COLO668 (cell line): ENCODE data around the gene PSMD12.
"Not testable (repeated sequence)": the region's sequence is repeated elsewhere in the genome, so short reads cannot be mapped to it uniquely, and the experiment has no call there.

Experiments
- DNase-seq: peaks from one replicate; lab custom pipeline; 2025; ENCODE audit not compliant: unreplicated experiment; lab: John Stamatoyannopoulos, UW

PSMD12 gene

GRCh38 chr17:67388536-67388935 is 22.2 kb upstream of the PSMD12 start:
- not testable (repeated sequence) for DNase-seq

- peak; percentile 37 for DNase-seq
These were observed 20.7 kb upstream of the PSMD12 start for GRCh38 chr17:67386965-67387551.

GRCh38 chr17:67385122-67385988 is 19.0 kb upstream of the PSMD12 start:
- no peak for DNase-seq

- no peak for DNase-seq
These were observed 15.5 kb upstream of the PSMD12 start for GRCh38 chr17:67381929-67382257.

- DNase-seq, result no peak
These were observed 12.9 kb upstream of the PSMD12 start for GRCh38 chr17:67379251-67379630.

GRCh38 chr17:67378454-67379250 is 12.3 kb upstream of the PSMD12 start:
- DNase-seq, result peak; percentile 77

- DNase-seq, result peak; percentile 65
These were observed 11.4 kb upstream of the PSMD12 start for GRCh38 chr17:67377488-67378453.

- peak; percentile 78 for DNase-seq
These were observed 10.5 kb upstream of the PSMD12 start, which contains the start of gene PITPNC1 for GRCh38 chr17:67376737-67377487. Gene PITPNC1, plus strand, starts transcription at chr17:67377281.

GRCh38 chr17:67376415-67376736 is 10.0 kb upstream of the PSMD12 start:
- no peak for DNase-seq

- no peak for DNase-seq
These were observed 9.3 kb upstream of the PSMD12 start for GRCh38 chr17:67375716-67376115.

GRCh38 chr17:67375054-67375427 is 8.7 kb upstream of the PSMD12 start:
- DNase-seq, result no peak

GRCh38 chr17:67374329-67375053 is 8.1 kb upstream of the PSMD12 start:
- DNase-seq, result peak; percentile 74

- no peak for DNase-seq
These were observed 6.4 kb upstream of the PSMD12 start for GRCh38 chr17:67372751-67373150.

- DNase-seq, result no peak
These were observed 3.3 kb upstream of the PSMD12 start for GRCh38 chr17:67369676-67370075.

- no peak for DNase-seq
These were observed 612 bp downstream of the PSMD12 start for GRCh38 chr17:67365738-67366192.

GRCh38 chr17:67364847-67365737 is 1.3 kb downstream of the PSMD12 start:
- DNase-seq, result no peak

- DNase-seq, result no peak
These were observed 4.2 kb downstream of the PSMD12 start for GRCh38 chr17:67362173-67362572.

- no peak for DNase-seq
These were observed 5.5 kb downstream of the PSMD12 start for GRCh38 chr17:67360880-67361279.
